Kidney (tissue), 22 donors: ENCODE data around the gene OR5A1. TPM values are rescaled to one million over a fixed set of nuclear protein-coding genes. Genes with fewer than 3 reads are reported as not detected.

ENCODE experiments used
- DNase-seq, 5 donors: peaks; one replicate each; pipeline ENCODE4 v3.0.0-alpha.2; 2013 to 2020
- FAIRE-seq: peaks from 2 replicates; lab custom pipeline; 2012; peaks lifted over from hg19 to GRCh38; lab: Jason Lieb, UNC
- H3K27ac ChIP-seq, 2 donors: one replicate each; pipeline ENCODE4 v1.7.0; 2013; ENCODE audit warnings: low read depth in 2 of 2, low read length in 2 of 2, inconsistent platforms in 1 of 2
- H3K27me3 ChIP-seq: one replicate; pipeline ENCODE4 v1.7.1; 2013; ENCODE audit warnings: low read length, inconsistent platforms; ENCODE audit not compliant: control insufficient read depth, insufficient read depth
- H3K36me3 ChIP-seq, 3 donors: one replicate each; pipeline versions ENCODE4 v1.7.0 to v1.7.1; 2013; ENCODE audit warnings: low read length in 3 of 3, control low read depth in 1 of 3, inconsistent platforms in 1 of 3; ENCODE audit not compliant: insufficient read depth in 3 of 3, control insufficient read depth in 2 of 3
- H3K4me1 ChIP-seq, 3 donors: one replicate each; pipeline versions ENCODE4 v1.7.0 to v1.7.1; 2013; ENCODE audit warnings: low read length in 3 of 3, inconsistent platforms in 1 of 3, low read depth in 1 of 3; ENCODE audit not compliant: control insufficient read depth in 2 of 3, insufficient read depth in 2 of 3
- H3K4me3 ChIP-seq, 3 donors: one replicate each; pipeline versions ENCODE4 v1.7.0 to v1.8.1; 2013; ENCODE audit warnings: low read length in 3 of 3, control low read depth in 1 of 3, inconsistent platforms in 1 of 3
- H3K9ac ChIP-seq, 3 donors: one replicate each; pipeline versions ENCODE4 v1.7.0 to v1.7.1; 2013; ENCODE audit warnings: low read length in 3 of 3, control low read depth in 1 of 3, inconsistent platforms in 1 of 3
- H3K9me3 ChIP-seq, 3 donors: one replicate each; pipeline versions ENCODE4 v1.7.0 to v1.7.1; 2013; ENCODE audit warnings: low read length in 3 of 3, control low read depth in 1 of 3, inconsistent platforms in 1 of 3; ENCODE audit not compliant: control insufficient read depth in 2 of 3, insufficient read depth in 1 of 3
- intact Hi-C: fragments of 100-400 bp; cut with DNase I; formaldehyde crosslinking; loops from one replicate; pipeline ENCODE4 v1.11.1; 2022
- long read RNA-seq, 10 donors: library from polyadenylated mRNA in 1 of 10; unstranded in 1 of 10; transcript quantifications; one replicate each; pipeline ENCODE4 v2.0.0 and lab custom pipeline, GENCODE V29; 2021 to 2026
- polyA plus RNA-seq: library from polyadenylated mRNA; stranded (reverse); fragments of 350-450 nt; fragmentation: Illumina TruSeq; extraction: RNeasy Lipid Tissue Mini Kit (QIAGEN cat#74804); gene quantifications from one replicate; pipeline ENCODE4 v1.2.3, GENCODE V29; 2014; ENCODE audit warnings: low read depth, low replicate concordance; ENCODE audit not compliant: insufficient read depth
- total RNA-seq: library from RNA; stranded (reverse); fragmentation: NEBNext Ultra II Directional; extraction: Animal tissue kit (Norgen Biotek cat#: 25700); gene quantifications from one replicate; pipeline ENCODE4 v1.2.1, GENCODE V29; 2021
- TF ChIP-seq, protein P1 (sequence below): IDR thresholded peaks from 3 replicates; pipeline ENCODE4 v1.5.1; 2012; ENCODE audit warnings: mild to moderate bottlenecking, moderate library complexity, borderline replicate concordance; ENCODE audit not compliant: insufficient read depth; ENCODE audit errors: extremely low read depth
- donor health status: control.
- donor health status: control.
- donor health status: control.
- donor health status: control.
- donor health status: control.
- donor health status: DM: yes; HTN: yes; CAD: no.
- donor health status: Normal renal cell carcinoma (clear cell type).

The OR5A1 gene
- not detected for total RNA-seq
- polyA plus RNA-seq = not detected
- long read RNA-seq, donor 1 = 0 reads
- long read RNA-seq, donor 2 = 0 reads
- long read RNA-seq, donor 3 = 0 reads
- long read RNA-seq, donor 4 = 0 reads
- long read RNA-seq, donor 5 = 0 reads
- long read RNA-seq, donor 6 = 0 reads
- long read RNA-seq, donor 7 = 0 reads
- long read RNA-seq, donor 8 = 0 reads
- long read RNA-seq, donor 9 = 0 reads
- long read RNA-seq, donor 10 = 0 reads

DNA sequence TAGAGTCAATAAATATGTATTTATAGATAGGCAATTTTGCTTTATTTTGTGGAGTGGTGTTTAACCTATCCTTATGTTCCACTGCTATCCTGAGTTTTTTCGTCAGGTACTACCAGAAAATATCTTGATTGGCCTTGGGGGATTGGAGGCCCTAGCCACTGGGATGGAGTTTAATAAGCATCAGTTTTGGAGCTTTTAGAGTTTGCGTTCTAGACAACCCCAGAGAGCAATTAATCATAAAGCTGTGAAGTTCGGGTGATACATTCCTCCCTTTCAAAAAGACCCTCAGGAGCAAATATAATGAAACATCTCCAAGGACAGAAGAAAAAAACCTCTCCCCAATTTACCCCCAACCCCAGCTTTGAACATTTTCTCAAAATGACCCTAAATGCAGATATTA lies at the start of gene OR5A1:
Gene OR5A1 (plus strand): TSS at position 301 of the 400 bp plus-strand sequence. CDS start 6,700 bp downstream, outside the sequence.
- Histone ChIP-seq H3K4me3 (no peak within 1 kb of the TSS), H3K36me3 (no peaks in the 10 kb centered on the region), H3K9me3 (no peaks in the 10 kb centered on the region), H3K27me3 (no peaks in the 10 kb centered on the region), H3K4me1 (no peaks in the 10 kb centered on the region), H3K9ac (no peak within 1 kb of the TSS), H3K27ac (no peak within 1 kb of the TSS)
- FAIRE-seq (no peak), DNase-seq (no peak)
- TF ChIP-seq, protein P1, sequence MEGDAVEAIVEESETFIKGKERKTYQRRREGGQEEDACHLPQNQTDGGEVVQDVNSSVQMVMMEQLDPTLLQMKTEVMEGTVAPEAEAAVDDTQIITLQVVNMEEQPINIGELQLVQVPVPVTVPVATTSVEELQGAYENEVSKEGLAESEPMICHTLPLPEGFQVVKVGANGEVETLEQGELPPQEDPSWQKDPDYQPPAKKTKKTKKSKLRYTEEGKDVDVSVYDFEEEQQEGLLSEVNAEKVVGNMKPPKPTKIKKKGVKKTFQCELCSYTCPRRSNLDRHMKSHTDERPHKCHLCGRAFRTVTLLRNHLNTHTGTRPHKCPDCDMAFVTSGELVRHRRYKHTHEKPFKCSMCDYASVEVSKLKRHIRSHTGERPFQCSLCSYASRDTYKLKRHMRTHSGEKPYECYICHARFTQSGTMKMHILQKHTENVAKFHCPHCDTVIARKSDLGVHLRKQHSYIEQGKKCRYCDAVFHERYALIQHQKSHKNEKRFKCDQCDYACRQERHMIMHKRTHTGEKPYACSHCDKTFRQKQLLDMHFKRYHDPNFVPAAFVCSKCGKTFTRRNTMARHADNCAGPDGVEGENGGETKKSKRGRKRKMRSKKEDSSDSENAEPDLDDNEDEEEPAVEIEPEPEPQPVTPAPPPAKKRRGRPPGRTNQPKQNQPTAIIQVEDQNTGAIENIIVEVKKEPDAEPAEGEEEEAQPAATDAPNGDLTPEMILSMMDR = no peak
- intact Hi-C loops = no loop called here

DNA sequence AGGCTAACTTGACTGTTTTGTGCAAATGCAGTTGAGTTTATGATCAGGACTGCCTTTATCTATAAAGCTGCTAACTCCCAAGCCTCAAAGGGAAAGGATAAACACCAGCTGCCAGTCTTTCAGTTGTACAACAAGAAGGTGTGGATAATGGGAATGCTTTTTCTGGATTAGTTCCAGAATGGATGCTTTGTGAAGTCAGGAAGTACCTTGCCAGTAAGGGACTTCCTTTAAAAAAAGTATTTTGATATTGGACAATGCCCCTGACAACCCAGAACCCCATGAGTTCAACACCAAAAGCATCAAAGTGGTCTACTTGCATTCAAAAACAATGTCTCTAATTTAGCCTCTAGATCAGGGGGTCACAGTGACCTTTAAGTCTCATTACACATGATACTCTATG lies 42.1 kb upstream of the OR5A1 start:
- no peak for FAIRE-seq
- TF ChIP-seq, protein P1 = no peak
- Histone ChIP-seq H3K9ac (no peak overlapping the region), H3K9me3 (no peaks in the 10 kb centered on the region), H3K4me3 (no peak overlapping the region), H3K27me3 (no peaks in the 10 kb centered on the region), H3K27ac (no peak overlapping the region), H3K36me3 (no peaks in the 10 kb centered on the region), H3K4me1 (no peaks in the 10 kb centered on the region)
- intact Hi-C loops = no loop called here
- no peak for DNase-seq

DNA sequence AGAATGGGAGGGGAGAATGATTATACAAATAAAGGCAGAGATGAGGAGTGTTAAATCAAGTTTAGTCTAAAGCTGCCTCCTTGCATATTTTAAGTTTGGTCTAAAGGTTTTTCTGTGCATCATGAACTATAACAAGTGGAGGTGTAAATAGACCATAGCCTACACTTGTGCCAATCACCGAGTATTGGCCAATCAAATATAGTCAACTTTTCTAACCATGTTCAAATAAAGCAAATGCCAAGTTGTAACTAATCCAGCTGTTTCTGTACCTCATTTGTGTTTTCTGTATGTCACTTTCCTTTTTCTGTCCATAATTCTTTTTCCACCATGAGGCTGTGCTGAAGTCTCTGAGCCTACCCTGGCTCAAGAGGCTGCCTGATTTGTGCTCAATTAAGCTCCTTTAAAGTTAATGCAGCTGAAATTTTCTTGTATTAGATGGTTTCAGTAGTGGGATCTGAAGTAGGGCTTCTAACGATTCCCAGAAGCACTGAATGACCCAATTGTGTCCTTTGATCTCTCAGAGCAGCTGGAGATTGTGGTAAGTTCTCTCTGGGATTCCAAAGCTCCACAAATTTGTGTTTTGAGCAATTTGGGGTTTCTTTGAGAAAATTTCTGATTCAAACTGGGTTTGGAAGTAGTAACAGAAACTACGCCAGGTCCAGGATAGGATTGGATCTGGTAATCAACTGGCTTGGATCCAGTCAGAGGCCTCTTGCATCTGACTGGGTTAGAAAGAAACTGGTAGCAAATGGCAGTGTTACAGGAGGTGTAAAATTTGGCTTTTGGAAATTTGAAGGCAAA lies 35.6 kb upstream of the OR5A1 start:
- no peak overlapping the region for H3K9ac ChIP-seq
- DNase-seq (no peak), FAIRE-seq (no peak)
- peaks cover 0 to 2% (median 0%) of the 10 kb centered on the region in 3 donors for H3K9me3 ChIP-seq
- no peaks in the 10 kb centered on the region for H3K4me1 ChIP-seq
- H3K27me3 ChIP-seq = no peaks in the 10 kb centered on the region
- no peak overlapping the region for H3K27ac ChIP-seq
- TF ChIP-seq, protein P1 = no peak
- intact Hi-C loops = no loop called here
- no peaks in the 10 kb centered on the region for H3K36me3 ChIP-seq
- no peak overlapping the region for H3K4me3 ChIP-seq
